NCI-H128 (cell line): Measurements from ENCODE around the gene ZNF710.

Experiments used
- DNase-seq: peaks from one replicate; lab custom pipeline; 2025; ENCODE audit not compliant: unreplicated experiment; lab: John Stamatoyannopoulos, UW

ZNF710 gene

GRCh38 chr15:90037961-90038631 is 37.0 kb downstream of the ZNF710 start:
- no peak for DNase-seq

GRCh38 chr15:90038632-90039095 is 37.5 kb downstream of the ZNF710 start:
- DNase-seq, result no peak

GRCh38 chr15:90039996-90040395 is 38.9 kb downstream of the ZNF710 start:
- DNase-seq, result no peak

- DNase-seq, result no peak
Observed at GRCh38 chr15:90040618-90041017, 39.5 kb downstream of the ZNF710 start.

- DNase-seq, result no peak
Observed at GRCh38 chr15:90042356-90042755, 41.2 kb downstream of the ZNF710 start.

GRCh38 chr15:90042766-90043529 is 41.8 kb downstream of the ZNF710 start:
- DNase-seq, result no peak

GRCh38 chr15:90043530-90044010 is 42.4 kb downstream of the ZNF710 start:
- DNase-seq, result no peak

- no peak for DNase-seq
Observed at GRCh38 chr15:90044191-90044590, 43.1 kb downstream of the ZNF710 start.

GRCh38 chr15:90044916-90045371 is 43.8 kb downstream of the ZNF710 start:
- DNase-seq, result no peak

GRCh38 chr15:90046289-90046688 is 45.2 kb downstream of the ZNF710 start:
- no peak for DNase-seq

- no peak for DNase-seq
Observed at GRCh38 chr15:90046911-90047392, 45.8 kb downstream of the ZNF710 start.

- no peak for DNase-seq
Observed at GRCh38 chr15:90047956-90048575, 46.9 kb downstream of the ZNF710 start.

GRCh38 chr15:90049030-90049429 is 47.9 kb downstream of the ZNF710 start:
- no peak for DNase-seq

- DNase-seq, result no peak
Observed at GRCh38 chr15:90049666-90050604, 48.8 kb downstream of the ZNF710 start.

GRCh38 chr15:90051874-90052273 is 50.8 kb downstream of the ZNF710 start:
- no peak for DNase-seq

GRCh38 chr15:90053685-90054466 is 52.8 kb downstream of the ZNF710 start:
- no peak for DNase-seq

- no peak for DNase-seq
Observed at GRCh38 chr15:90054618-90055097, 53.5 kb downstream of the ZNF710 start.

GRCh38 chr15:90055182-90055581 is 54.1 kb downstream of the ZNF710 start:
- no peak for DNase-seq

GRCh38 chr15:90056529-90056928 is 55.4 kb downstream of the ZNF710 start:
- DNase-seq, result no peak

- no peak for DNase-seq
Observed at GRCh38 chr15:90058308-90058707, 57.2 kb downstream of the ZNF710 start.
